HEK293 (cell line): ENCODE results near the gene IL1R1.

ENCODE experiments used
- CTCF ChIP-seq: fragments of 450-650 bp; formaldehyde crosslinking; IDR thresholded peaks from 2 replicates; pipeline ENCODE4 v1.5.1; 2016; ENCODE audit warnings: missing biosample characterization, missing genetic modification characterization
- GLIS1 ChIP-seq: fragments of 450-650 bp; formaldehyde crosslinking; IDR thresholded peaks from 2 replicates; pipeline ENCODE4 v1.5.1; 2016; ENCODE audit warnings: missing biosample characterization, missing genetic modification characterization
- PRDM4 ChIP-seq: fragments of 450-650 bp; formaldehyde crosslinking; IDR thresholded peaks from 2 replicates; pipeline ENCODE4 v1.5.1; 2017; ENCODE audit warnings: missing biosample characterization, missing genetic modification characterization
- TCF7L2 ChIP-seq: IDR thresholded peaks from 2 replicates; pipeline ENCODE4 v1.6.1; 2011; ENCODE audit warnings: low read depth, mild to moderate bottlenecking, inconsistent platforms, low read length, moderate library complexity, borderline replicate concordance
- YY1 ChIP-seq: fragments of 450-650 bp; formaldehyde crosslinking; IDR thresholded peaks from 2 replicates; pipeline ENCODE4 v1.5.1; 2018; ENCODE audit warnings: missing biosample characterization, missing genetic modification characterization
- ZNF23 ChIP-seq: fragments of 450-650 bp; formaldehyde crosslinking; IDR thresholded peaks from 2 replicates; pipeline ENCODE4 v1.5.1; 2016; ENCODE audit warnings: missing biosample characterization, missing genetic modification characterization, borderline replicate concordance

GRCh38 chr2:102208774-102209173 is 66.2 kb downstream of the IL1R1 start:
- no peak for TF ChIP-seq YY1 (tag by site-specific recombination)
- no peak for TF ChIP-seq CTCF (tag by site-specific recombination)
- no peak for TF ChIP-seq TCF7L2
- no peak for TF ChIP-seq GLIS1
- TF ChIP-seq PRDM4: no peak
- no peak for TF ChIP-seq ZNF23 (tag by site-specific recombination)
